HepG2 (cell line): ENCODE data around the gene FAM156B. TPM values are rescaled to one million over a fixed set of nuclear protein-coding genes. Genes with fewer than 3 reads are reported as not detected.

Experiments
- BRD4 ChIP-seq: sonication (generic); formaldehyde crosslinking; IDR thresholded peaks from 2 replicates; pipeline ENCODE4 v1.4.0; 2020; ENCODE audit warnings: missing genetic modification reagents
- FOXJ3 ChIP-seq: sonication (generic); formaldehyde crosslinking; IDR thresholded peaks from 2 replicates; pipeline ENCODE4 v1.4.0; 2020; ENCODE audit warnings: missing genetic modification reagents, mild to moderate bottlenecking, borderline replicate concordance
- GTF2F1 ChIP-seq: fragments of 150-350 bp; IDR thresholded peaks from 2 replicates; pipeline ENCODE4 v1.6.1; 2014; ENCODE audit warnings: low read length
- LCORL ChIP-seq, 2 experiments: fragments of 450-650 bp in 1 of 2; sonication (generic) in 1 of 2; formaldehyde crosslinking in 1 of 2; IDR thresholded peaks; 2 replicates each; pipeline versions ENCODE4 v1.5.0 to v1.6.1; 2017 to 2020; ENCODE audit warnings: antibody characterized with exemption in 1 of 2, missing genetic modification reagents in 1 of 2
- MBNL3 ChIP-seq: fragments of 250-450 bp; sonication (Bioruptor Pico); conservative IDR thresholded peaks from 2 replicates; pipeline ENCODE4 v1.8.0; 2022; ENCODE audit warnings: mild to moderate bottlenecking, inconsistent platforms
- NFE2 ChIP-seq: sonication (generic); formaldehyde crosslinking; IDR thresholded peaks from 2 replicates; pipeline ENCODE4 v1.4.0; 2020; ENCODE audit warnings: missing genetic modification reagents
- SALL2 ChIP-seq: sonication (generic); formaldehyde crosslinking; IDR thresholded peaks from 2 replicates; pipeline ENCODE4 v1.8.1; 2023; ENCODE audit warnings: mild to moderate bottlenecking, missing genetic modification reagents, inconsistent platforms
- ZNF10 ChIP-seq: sonication (generic); formaldehyde crosslinking; IDR thresholded peaks from 2 replicates; pipeline ENCODE4 v1.4.0; 2020; ENCODE audit warnings: mild to moderate bottlenecking, low read depth, missing genetic modification reagents, borderline replicate concordance
- ZNF160 ChIP-seq: sonication (generic); formaldehyde crosslinking; IDR thresholded peaks from 2 replicates; pipeline ENCODE4 v1.8.0; 2022; ENCODE audit warnings: mild to moderate bottlenecking, inconsistent platforms, missing genetic modification reagents
- ZNF335 ChIP-seq: sonication (generic); formaldehyde crosslinking; IDR thresholded peaks from 2 replicates; pipeline ENCODE4 v1.4.0; 2020; ENCODE audit warnings: missing genetic modification reagents
- ZNF749 ChIP-seq: sonication (generic); formaldehyde crosslinking; IDR thresholded peaks from 2 replicates; pipeline ENCODE4 v1.8.0; 2022; ENCODE audit warnings: mild to moderate bottlenecking, missing genetic modification reagents, moderate library complexity, borderline replicate concordance
- polyA plus RNA-seq, 8 experiments: library from polyadenylated mRNA; depleted of rRNA in 3 of 8; stranded (reverse) in 7 of 8; unstranded in 1 of 8; fragments of >200 nt; fragmentation: Illumina TruSeq in 4 of 8; extraction: Trizol in 4 of 8; gene quantifications; 2 replicates each; pipeline versions ENCODE4 v1.2.1 to v1.2.3, GENCODE V29; 2011 to 2016; ENCODE audit warnings: low read depth in 4 of 8, missing spikeins in 1 of 8, mixed read lengths in 1 of 8; ENCODE audit not compliant: insufficient read depth in 1 of 8
- total RNA-seq, 5 experiments: library from RNA; depleted of rRNA; stranded (reverse); fragments of >200 nt; fragmentation: Illumina TruSeq; extraction: Trizol; gene quantifications; 2 replicates each; pipeline ENCODE4 v1.2.3, GENCODE V29; 2016; ENCODE audit warnings: low read depth in 1 of 5
- TF ChIP-seq, protein P1 (sequence below): sonication (generic); formaldehyde crosslinking; IDR thresholded peaks from 2 replicates; pipeline ENCODE4 v1.4.0; 2020; ENCODE audit warnings: mild to moderate bottlenecking, low read depth, missing genetic modification reagents
- TF ChIP-seq, protein P2 (sequence below): sonication (generic); formaldehyde crosslinking; IDR thresholded peaks from 2 replicates; pipeline ENCODE4 v1.9.0; 2021; ENCODE audit warnings: mild to moderate bottlenecking, missing genetic modification reagents
- TF ChIP-seq, protein P3 (sequence below): sonication (generic); formaldehyde crosslinking; IDR thresholded peaks from 2 replicates; pipeline ENCODE4 v1.4.0; 2020; ENCODE audit warnings: missing genetic modification reagents
- TF ChIP-seq, protein P4 (sequence below): sonication (generic); formaldehyde crosslinking; IDR thresholded peaks from 2 replicates; pipeline ENCODE4 v1.5.1; 2020; ENCODE audit warnings: mild to moderate bottlenecking, missing genetic modification reagents
- TF ChIP-seq, protein P5 (sequence below): IDR thresholded peaks from 2 replicates; pipeline ENCODE4 v1.6.1; 2016; ENCODE audit warnings: low read depth, borderline replicate concordance
- TF ChIP-seq, protein P6 (sequence below): sonication (generic); formaldehyde crosslinking; IDR thresholded peaks from 2 replicates; pipeline ENCODE4 v1.5.0; 2020; ENCODE audit warnings: missing genetic modification reagents

FAM156B gene
- total and polyA plus RNA-seq, 2 of the 13 experiments (the other 11 are each of a cell fraction or from before 2014, with no cell fraction given): 7.8 to 82.1 TPM

DNA sequence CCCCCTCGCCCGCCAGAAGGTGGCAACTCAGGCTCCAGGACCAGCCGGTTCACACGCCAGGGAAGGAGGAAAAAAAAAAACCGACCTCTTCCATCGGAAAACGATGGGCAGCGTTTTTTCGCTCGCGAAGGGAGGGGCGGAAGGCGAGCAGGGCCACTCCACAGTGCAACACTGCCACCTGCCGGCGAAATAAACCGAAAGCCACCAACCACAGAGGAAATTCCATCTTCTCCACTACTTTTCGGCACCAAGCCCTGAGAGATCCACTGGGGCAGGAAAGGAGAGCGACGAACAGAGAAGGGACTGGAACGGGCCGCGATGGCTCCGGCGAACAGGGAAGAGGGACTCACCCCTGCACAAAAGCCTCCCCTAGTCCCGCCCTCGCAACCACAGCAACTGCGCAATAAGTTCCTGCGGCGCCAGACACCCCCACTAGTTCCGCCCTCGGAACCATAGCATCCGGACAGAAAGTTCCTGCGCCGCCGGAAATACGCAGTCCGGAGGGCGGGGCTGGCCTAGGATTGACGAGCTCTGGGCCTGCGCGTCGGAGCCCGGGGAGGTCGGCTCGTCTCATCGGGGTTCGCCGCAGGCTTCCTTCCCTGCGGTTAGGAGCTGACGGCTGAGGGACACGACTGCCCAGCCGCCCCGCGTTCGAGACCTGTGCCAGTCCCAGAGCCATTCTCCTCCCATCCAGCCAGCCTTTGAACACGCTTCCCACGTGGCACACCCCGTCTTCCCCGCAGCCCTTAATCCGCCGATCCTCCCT lies 37.8 kb downstream of the FAM156B start (continued):
- TF ChIP-seq ZNF160 (CRISPR knock-in tag): no peak; the same call in 1 of the 2 replicates
- peak; percentile 50 for TF ChIP-seq SALL2 (CRISPR knock-in tag)
- no peak for TF ChIP-seq FOXJ3
- TF ChIP-seq, protein P1, sequence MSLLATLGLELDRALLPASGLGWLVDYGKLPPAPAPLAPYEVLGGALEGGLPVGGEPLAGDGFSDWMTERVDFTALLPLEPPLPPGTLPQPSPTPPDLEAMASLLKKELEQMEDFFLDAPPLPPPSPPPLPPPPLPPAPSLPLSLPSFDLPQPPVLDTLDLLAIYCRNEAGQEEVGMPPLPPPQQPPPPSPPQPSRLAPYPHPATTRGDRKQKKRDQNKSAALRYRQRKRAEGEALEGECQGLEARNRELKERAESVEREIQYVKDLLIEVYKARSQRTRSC (CRISPR knock-in tag): no peak
- TF ChIP-seq, protein P2, sequence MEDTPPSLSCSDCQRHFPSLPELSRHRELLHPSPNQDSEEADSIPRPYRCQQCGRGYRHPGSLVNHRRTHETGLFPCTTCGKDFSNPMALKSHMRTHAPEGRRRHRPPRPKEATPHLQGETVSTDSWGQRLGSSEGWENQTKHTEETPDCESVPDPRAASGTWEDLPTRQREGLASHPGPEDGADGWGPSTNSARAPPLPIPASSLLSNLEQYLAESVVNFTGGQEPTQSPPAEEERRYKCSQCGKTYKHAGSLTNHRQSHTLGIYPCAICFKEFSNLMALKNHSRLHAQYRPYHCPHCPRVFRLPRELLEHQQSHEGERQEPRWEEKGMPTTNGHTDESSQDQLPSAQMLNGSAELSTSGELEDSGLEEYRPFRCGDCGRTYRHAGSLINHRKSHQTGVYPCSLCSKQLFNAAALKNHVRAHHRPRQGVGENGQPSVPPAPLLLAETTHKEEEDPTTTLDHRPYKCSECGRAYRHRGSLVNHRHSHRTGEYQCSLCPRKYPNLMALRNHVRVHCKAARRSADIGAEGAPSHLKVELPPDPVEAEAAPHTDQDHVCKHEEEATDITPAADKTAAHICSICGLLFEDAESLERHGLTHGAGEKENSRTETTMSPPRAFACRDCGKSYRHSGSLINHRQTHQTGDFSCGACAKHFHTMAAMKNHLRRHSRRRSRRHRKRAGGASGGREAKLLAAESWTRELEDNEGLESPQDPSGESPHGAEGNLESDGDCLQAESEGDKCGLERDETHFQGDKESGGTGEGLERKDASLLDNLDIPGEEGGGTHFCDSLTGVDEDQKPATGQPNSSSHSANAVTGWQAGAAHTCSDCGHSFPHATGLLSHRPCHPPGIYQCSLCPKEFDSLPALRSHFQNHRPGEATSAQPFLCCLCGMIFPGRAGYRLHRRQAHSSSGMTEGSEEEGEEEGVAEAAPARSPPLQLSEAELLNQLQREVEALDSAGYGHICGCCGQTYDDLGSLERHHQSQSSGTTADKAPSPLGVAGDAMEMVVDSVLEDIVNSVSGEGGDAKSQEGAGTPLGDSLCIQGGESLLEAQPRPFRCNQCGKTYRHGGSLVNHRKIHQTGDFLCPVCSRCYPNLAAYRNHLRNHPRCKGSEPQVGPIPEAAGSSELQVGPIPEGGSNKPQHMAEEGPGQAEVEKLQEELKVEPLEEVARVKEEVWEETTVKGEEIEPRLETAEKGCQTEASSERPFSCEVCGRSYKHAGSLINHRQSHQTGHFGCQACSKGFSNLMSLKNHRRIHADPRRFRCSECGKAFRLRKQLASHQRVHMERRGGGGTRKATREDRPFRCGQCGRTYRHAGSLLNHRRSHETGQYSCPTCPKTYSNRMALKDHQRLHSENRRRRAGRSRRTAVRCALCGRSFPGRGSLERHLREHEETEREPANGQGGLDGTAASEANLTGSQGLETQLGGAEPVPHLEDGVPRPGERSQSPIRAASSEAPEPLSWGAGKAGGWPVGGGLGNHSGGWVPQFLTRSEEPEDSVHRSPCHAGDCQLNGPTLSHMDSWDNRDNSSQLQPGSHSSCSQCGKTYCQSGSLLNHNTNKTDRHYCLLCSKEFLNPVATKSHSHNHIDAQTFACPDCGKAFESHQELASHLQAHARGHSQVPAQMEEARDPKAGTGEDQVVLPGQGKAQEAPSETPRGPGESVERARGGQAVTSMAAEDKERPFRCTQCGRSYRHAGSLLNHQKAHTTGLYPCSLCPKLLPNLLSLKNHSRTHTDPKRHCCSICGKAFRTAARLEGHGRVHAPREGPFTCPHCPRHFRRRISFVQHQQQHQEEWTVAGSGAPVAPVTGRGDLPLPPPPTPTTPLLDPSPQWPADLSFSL (CRISPR knock-in tag): no peak
- TF ChIP-seq, protein P3, sequence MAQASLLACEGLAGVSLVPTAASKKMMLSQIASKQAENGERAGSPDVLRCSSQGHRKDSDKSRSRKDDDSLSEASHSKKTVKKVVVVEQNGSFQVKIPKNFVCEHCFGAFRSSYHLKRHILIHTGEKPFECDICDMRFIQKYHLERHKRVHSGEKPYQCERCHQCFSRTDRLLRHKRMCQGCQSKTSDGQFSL (CRISPR knock-in tag): peak; percentile 81; the same call in 1 of the 2 replicates
- TF ChIP-seq, protein P4, sequence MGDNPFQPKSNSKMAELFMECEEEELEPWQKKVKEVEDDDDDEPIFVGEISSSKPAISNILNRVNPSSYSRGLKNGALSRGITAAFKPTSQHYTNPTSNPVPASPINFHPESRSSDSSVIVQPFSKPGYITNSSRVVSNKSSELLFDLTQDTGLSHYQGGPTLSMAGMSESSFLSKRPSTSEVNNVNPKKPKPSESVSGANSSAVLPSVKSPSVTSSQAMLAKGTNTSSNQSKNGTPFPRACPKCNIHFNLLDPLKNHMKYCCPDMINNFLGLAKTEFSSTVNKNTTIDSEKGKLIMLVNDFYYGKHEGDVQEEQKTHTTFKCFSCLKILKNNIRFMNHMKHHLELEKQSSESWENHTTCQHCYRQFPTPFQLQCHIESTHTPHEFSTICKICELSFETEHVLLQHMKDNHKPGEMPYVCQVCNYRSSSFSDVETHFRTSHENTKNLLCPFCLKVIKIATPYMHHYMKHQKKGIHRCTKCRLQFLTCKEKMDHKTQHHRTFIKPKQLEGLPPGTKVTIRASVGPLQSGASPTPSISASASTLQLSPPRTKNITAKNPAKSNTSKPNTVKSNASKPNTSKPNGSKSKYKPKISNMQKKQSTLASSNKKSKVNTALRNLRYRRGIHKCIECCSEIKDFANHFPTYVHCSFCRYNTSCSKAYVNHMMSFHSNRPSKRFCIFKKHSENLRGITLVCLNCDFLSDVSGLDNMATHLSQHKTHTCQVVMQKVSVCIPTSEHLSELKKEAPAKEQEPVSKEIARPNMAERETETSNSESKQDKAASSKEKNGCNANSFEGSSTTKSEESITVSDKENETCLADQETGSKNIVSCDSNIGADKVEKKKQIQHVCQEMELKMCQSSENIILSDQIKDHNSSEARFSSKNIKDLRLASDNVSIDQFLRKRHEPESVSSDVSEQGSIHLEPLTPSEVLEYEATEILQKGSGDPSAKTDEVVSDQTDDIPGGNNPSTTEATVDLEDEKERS: no peak
- TF ChIP-seq, protein P5, sequence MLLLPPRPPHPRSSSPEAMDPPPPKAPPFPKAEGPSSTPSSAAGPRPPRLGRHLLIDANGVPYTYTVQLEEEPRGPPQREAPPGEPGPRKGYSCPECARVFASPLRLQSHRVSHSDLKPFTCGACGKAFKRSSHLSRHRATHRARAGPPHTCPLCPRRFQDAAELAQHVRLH: 0 out of 2 replicates have a peak, but pooled peaks have one; percentile 44
- no peak for TF ChIP-seq GTF2F1
- TF ChIP-seq ZNF335 (CRISPR knock-in tag): no peak
- peak; percentile 51; the same call in 1 of the 2 replicates for TF ChIP-seq BRD4 (CRISPR knock-in tag)
- TF ChIP-seq LCORL (IDR thresholded peaks at IDR 0.05): no peak
- no peak for TF ChIP-seq LCORL (CRISPR knock-in tag; IDR thresholded peaks at IDR 0.05)
- no peak for TF ChIP-seq MBNL3
- no peak for TF ChIP-seq ZNF10 (CRISPR knock-in tag)
- TF ChIP-seq NFE2 (CRISPR knock-in tag): no peak
- TF ChIP-seq, protein P6, sequence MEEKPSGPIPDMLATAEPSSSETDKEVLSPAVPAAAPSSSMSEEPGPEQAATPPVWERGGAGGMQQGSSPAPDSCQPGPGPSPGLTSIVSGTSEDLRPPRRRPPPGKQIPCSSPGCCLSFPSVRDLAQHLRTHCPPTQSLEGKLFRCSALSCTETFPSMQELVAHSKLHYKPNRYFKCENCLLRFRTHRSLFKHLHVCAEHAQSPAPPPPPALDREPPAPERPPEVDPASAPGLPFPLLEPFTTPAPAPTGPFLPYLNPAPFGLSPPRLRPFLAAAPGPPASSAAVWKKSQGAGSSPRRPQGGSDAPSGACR (CRISPR knock-in tag): no peak
- no peak for TF ChIP-seq ZNF749
